GM10266 (cell line): ENCODE results near the gene BSG.
"Not testable (repeated sequence)": the region's sequence is repeated elsewhere in the genome, so short reads cannot be mapped to it uniquely, and the experiment has no call there.

Source experiments
- DNase-seq: peaks from one replicate; pipeline ENCODE4 v3.0.0; 2012; ENCODE audit errors: extremely low spot score
- CTCF ChIP-seq: IDR thresholded peaks from 2 replicates; pipeline ENCODE4 v1.5.1; 2012; ENCODE audit warnings: mild to moderate bottlenecking, low read depth; ENCODE audit not compliant: control insufficient read depth, insufficient read depth; ENCODE audit errors: missing control alignments

Gene BSG

GRCh38 chr19:622666-623065 lies 50.3 kb downstream of the BSG start:
- DNase-seq: no peak
- no peak for TF ChIP-seq CTCF

- DNase-seq: no peak
- TF ChIP-seq CTCF: no peak
These were observed 51.0 kb downstream of the BSG start for GRCh38 chr19:623175-623916.

- no peak for DNase-seq
- TF ChIP-seq CTCF: no peak
These were observed 51.6 kb downstream of the BSG start for GRCh38 chr19:623974-624373.

- no peak for TF ChIP-seq CTCF
- no peak for DNase-seq
These were observed 52.2 kb downstream of the BSG start for GRCh38 chr19:624433-625109.

GRCh38 chr19:625257-625656 lies 52.9 kb downstream of the BSG start:
- no peak for TF ChIP-seq CTCF
- DNase-seq: no peak

- not testable (repeated sequence) for DNase-seq
These were observed 54.2 kb downstream of the BSG start for GRCh38 chr19:626566-626965.

- peak; percentile 36 for TF ChIP-seq CTCF
- no peak for DNase-seq
These were observed 55.8 kb downstream of the BSG start for GRCh38 chr19:628168-628567.

GRCh38 chr19:629515-629914 lies 57.1 kb downstream of the BSG start:
- not testable (repeated sequence) for DNase-seq
